Epithelial cell of esophagus (primary cell): ENCODE measurements around the gene APC2.

Source experiments
- DNase-seq: peaks from one replicate; pipeline ENCODE4 v3.0.0; 2010; ENCODE audit warnings: low read depth
- H3K4me3 ChIP-seq: 2 replicates; pipeline ENCODE4 v1.5.1; 2011; ENCODE audit warnings: mild to moderate bottlenecking, low read length, control low read depth
- CTCF ChIP-seq: IDR thresholded peaks from 2 replicates; pipeline ENCODE4 v1.5.1; 2011; ENCODE audit warnings: low read depth, mild to moderate bottlenecking, low read length, control low read depth, inconsistent platforms; ENCODE audit not compliant: insufficient read depth; ENCODE audit errors: missing control alignments

The APC2 gene

DNA sequence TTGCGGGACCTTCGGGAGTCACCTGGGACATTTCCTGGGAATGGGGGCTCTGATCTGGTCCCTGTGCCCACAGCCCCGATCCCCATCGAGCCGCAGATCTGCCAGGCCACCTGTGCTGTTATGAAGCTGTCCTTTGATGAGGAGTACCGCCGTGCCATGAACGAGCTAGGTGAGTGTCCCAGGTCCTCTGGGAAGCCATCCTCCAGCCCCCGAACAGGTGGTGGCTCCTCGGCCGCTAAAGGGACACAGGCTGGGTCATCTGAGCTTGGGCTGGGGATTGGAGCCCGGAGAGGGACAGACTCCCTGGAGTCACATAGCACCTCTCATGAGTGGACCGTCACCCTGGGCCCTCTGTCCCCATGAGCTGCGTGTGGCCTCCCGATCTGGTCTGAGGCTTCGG, 8.0 kb downstream of the APC2 start:
- no peak for TF ChIP-seq CTCF
- no peak for DNase-seq
- H3K4me3 ChIP-seq: no peak overlapping the region

DNA sequence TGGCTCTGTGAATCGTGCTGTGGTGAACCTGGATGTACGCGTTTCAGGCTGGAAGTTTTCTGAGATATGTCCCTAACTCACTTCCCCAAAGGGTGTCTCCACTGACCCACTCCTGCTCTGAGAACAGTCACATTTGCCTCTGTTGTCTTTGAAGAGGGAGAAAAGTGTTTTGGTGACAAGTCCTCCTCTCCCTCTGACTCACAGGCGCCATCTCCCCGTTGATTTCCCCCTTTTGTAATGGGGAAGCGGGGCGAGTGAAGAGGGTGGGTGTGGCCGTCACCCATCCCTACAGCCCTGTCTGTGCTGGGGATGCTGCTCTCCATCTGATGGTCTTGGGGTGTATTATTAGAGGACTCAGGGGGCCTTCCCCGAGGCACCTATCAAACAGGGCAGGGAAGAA, 9.6 kb downstream of the APC2 start:
- no peak for TF ChIP-seq CTCF
- no peak overlapping the region for H3K4me3 ChIP-seq
- DNase-seq: no peak

DNA sequence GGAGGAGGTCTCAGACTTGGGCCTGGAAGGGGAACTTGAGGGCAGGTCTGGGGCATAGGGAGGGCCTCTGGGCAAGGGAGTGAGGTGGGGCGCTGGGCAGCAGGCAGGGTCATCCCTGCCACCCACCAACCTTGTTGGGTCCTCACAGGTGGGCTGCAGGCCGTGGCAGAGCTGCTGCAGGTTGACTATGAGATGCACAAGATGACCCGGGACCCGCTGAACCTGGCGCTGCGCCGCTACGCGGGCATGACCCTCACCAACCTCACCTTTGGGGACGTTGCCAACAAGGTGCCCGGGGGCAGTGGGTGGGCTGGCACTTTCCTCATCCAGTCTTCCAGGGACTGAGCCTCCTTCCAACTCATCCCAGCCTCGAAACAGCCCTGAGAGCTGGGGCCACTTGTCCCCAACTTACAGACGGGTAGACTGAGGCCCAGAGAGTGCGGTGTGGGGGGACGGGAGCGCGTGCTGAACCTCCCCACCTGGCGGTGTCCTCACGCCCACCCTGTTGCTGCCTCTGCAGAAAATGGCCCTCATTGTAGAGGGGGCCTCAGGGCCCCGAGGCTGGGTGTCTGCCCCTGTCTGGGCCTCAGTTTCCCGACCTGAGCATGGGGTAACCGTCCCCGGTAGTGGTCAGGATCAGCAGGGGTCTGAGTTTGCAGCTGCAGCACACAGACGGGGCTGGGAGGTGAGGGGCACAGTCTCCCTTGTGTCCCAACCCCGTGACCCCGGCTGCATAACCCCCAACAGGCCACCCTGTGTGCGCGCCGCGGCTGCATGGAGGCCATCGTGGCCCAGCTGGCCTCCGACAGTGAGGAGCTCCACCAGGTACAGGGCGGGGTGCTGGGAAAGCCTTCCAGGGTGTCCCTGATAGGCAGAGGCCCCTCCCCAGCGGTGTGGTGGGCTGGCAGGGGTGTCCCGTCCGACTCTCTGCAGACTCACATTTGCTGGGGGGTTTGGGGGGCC, 10.4 kb downstream of the APC2 start:
- DNase-seq: no peak
- TF ChIP-seq CTCF: no peak
- H3K4me3 ChIP-seq: no peak overlapping the region

GRCh38 chr19:1461862-1462261, 11.9 kb downstream of the APC2 start:
- no peak overlapping the region for H3K4me3 ChIP-seq
- DNase-seq: no peak
- TF ChIP-seq CTCF: no peak

GRCh38 chr19:1465191-1466016, 15.5 kb downstream of the APC2 start:
- no peak overlapping the region for H3K4me3 ChIP-seq
- DNase-seq: peak; percentile 79
- peak; percentile 52 for TF ChIP-seq CTCF

- H3K4me3 ChIP-seq: no peak overlapping the region
These were observed 16.1 kb downstream of the APC2 start for GRCh38 chr19:1466018-1466460.

More at GRCh38 chr19:1466018-1466460, 16.1 kb downstream of the APC2 start:
- no peak for DNase-seq
- no peak for TF ChIP-seq CTCF
